Mucosa of gallbladder (tissue), 1 donor: ENCODE measurements around the gene HAUS7. TPM values are rescaled to one million over a fixed set of nuclear protein-coding genes. Genes with fewer than 3 reads are reported as not detected.

ENCODE experiments used
- DNase-seq: peaks from one replicate; pipeline ENCODE4 v3.0.0-alpha.2; 2020; ENCODE audit warnings: low spot score
- total RNA-seq: library from RNA; stranded (reverse); gene quantifications from one replicate; pipeline ENCODE4 v1.2.1, GENCODE V29; 2021
- donor health status: DM: no; HTN: no; CAD: no.

HAUS7 gene
- total RNA-seq, result 22.4 TPM

- DNase-seq, result peak; percentile 90
These were observed at the start of gene HAUS7 for GRCh38 chrX:153470411-153471363. TSS of gene HAUS7 (minus strand) at chrX:153470576. CDS start at chrX:153470557, 19 bp downstream.

GRCh38 chrX:153519569-153520286 lies 49.4 kb upstream of the HAUS7 start:
- no peak for DNase-seq

- DNase-seq, result no peak
These were observed 47.8 kb upstream of the HAUS7 start for GRCh38 chrX:153517946-153518834.

- no peak for DNase-seq
These were observed 47.0 kb upstream of the HAUS7 start, which contains the start of gene ATP2B3 for GRCh38 chrX:153517423-153517822. TSS of gene ATP2B3 (plus strand) at chrX:153517642. CDS start at chrX:153536248, 18,606 bp downstream.

GRCh38 chrX:153516073-153516472 lies 45.7 kb upstream of the HAUS7 start:
- no peak for DNase-seq

GRCh38 chrX:153515435-153515834 lies 45.1 kb upstream of the HAUS7 start:
- no peak for DNase-seq

GRCh38 chrX:153514259-153514658 lies 43.9 kb upstream of the HAUS7 start:
- DNase-seq, result no peak

GRCh38 chrX:153513265-153513664 lies 42.9 kb upstream of the HAUS7 start:
- DNase-seq, result no peak

- DNase-seq, result no peak
These were observed 42.1 kb upstream of the HAUS7 start for GRCh38 chrX:153512501-153512893.

- no peak for DNase-seq
These were observed 41.6 kb upstream of the HAUS7 start for GRCh38 chrX:153511784-153512500.

- DNase-seq, result no peak
These were observed 40.0 kb upstream of the HAUS7 start for GRCh38 chrX:153510383-153510782.

GRCh38 chrX:153509592-153509991 lies 39.2 kb upstream of the HAUS7 start:
- DNase-seq, result no peak

- peak; percentile 77 for DNase-seq
These were observed 37.3 kb upstream of the HAUS7 start for GRCh38 chrX:153507484-153508178.

- no peak for DNase-seq
These were observed 35.0 kb upstream of the HAUS7 start for GRCh38 chrX:153505361-153505760.

GRCh38 chrX:153504445-153505016 lies 34.2 kb upstream of the HAUS7 start:
- no peak for DNase-seq

GRCh38 chrX:153502796-153503195 lies 32.4 kb upstream of the HAUS7 start:
- DNase-seq, result no peak

GRCh38 chrX:153502131-153502530 lies 31.8 kb upstream of the HAUS7 start:
- no peak for DNase-seq

- DNase-seq, result no peak
These were observed 31.2 kb upstream of the HAUS7 start for GRCh38 chrX:153501530-153501929.

- DNase-seq, result no peak
These were observed 30.4 kb upstream of the HAUS7 start for GRCh38 chrX:153500676-153501280.

- no peak for DNase-seq
These were observed 29.5 kb upstream of the HAUS7 start for GRCh38 chrX:153499876-153500275.
